ENCODE data around the gene ZNF580. TPM values are rescaled to one million over a fixed set of nuclear protein-coding genes. Genes with fewer than 3 reads are reported as not detected.
A peak's percentile ranks its signal among the peaks of the same experiment; 100 is the strongest.

The ZNF580 gene
- total RNA-seq, 1 experiment from 2014 or later, result 22.8 TPM

DNA sequence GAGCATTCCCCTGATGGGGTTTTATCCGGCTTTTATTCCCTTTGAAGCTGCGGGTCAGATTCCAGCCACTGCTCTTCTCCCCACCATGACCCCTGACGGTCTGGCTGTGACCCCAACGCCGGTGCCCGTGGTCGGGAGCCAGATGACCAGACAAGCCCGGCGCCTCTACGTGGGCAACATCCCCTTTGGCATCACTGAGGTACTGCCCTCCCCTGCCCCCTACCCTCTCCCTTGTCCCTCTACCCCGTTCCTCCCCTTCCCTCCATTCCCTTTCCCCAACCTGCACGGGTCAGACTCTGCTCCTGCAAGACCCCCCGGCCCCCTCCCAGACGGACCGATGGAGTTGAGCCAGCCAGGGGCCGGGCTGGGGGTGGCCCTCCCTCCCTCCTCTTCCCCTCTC, 20.2 kb downstream of the ZNF580 start:
- Histone ChIP-seq H3K27me3 (ENCODE audit: insufficient read depth, low read length) (no peaks in the 10 kb centered on the region), H4K91ac (ENCODE audit: insufficient read length, low read depth, low read length) (no peak overlapping the region), H2BK20ac (ENCODE audit: low read depth, low read length, poor library complexity, severe bottlenecking) (no peak overlapping the region), H3K18ac (ENCODE audit: insufficient read length, low read depth, low read length) (no peak overlapping the region), H3K27ac (ENCODE audit: insufficient read length, low read depth, low read length) (no peak overlapping the region), H3K79me1 (ENCODE audit: insufficient read depth, low read depth, low read length, poor library complexity, severe bottlenecking) (no peaks in the 10 kb centered on the region), H2BK120ac (ENCODE audit: low read depth, low read length, poor library complexity, severe bottlenecking) (no peak overlapping the region), H3K23me2 (ENCODE audit: insufficient read length, low read depth, low read length, poor library complexity, severe bottlenecking) (peaks cover 7% of the 10 kb centered on the region), H2AK5ac (ENCODE audit: insufficient read length, low read length) (no peak overlapping the region), H3K9ac (ENCODE audit: extremely low read depth, insufficient read length, low read length) (no peak overlapping the region), H3K9me3 (ENCODE audit: control insufficient read depth, low read depth, low read length) (no peaks in the 10 kb centered on the region), H3K79me2 (ENCODE audit: insufficient read depth, low read length) (peaks cover 45% of the 10 kb centered on the region), H3K4me1 (ENCODE audit: insufficient read depth, low read length) (peaks cover 7% of the 10 kb centered on the region; the same call in 1 of the 2 replicates), H3K4me2 (ENCODE audit: insufficient read depth, insufficient read length, low read length) (no peak overlapping the region), H3K23ac (ENCODE audit: insufficient read length, low read depth, low read length) (no peak overlapping the region), H3K56ac (ENCODE audit: insufficient read length, low read depth, low read length) (no peak overlapping the region), H2BK12ac (ENCODE audit: insufficient read length, low read depth, low read length) (no peak overlapping the region), H4K20me1 (ENCODE audit: control insufficient read depth, insufficient read depth, insufficient read length) (no peaks in the 10 kb centered on the region), H3K14ac (ENCODE audit: insufficient read depth, low read length) (no peak overlapping the region), H2BK15ac (ENCODE audit: low read depth, low read length) (no peak overlapping the region), H4K5ac (ENCODE audit: insufficient read length, low read depth, low read length) (no peak overlapping the region), H2AFZ (ENCODE audit: low read length) (no peak overlapping the region), H2BK5ac (ENCODE audit: insufficient read length, low read length) (no peak overlapping the region), H3T11ph (ENCODE audit: low read length) (no peak overlapping the region), H3K4ac (ENCODE audit: low read depth, low read length) (no peak overlapping the region), H4K8ac (replicated peaks; ENCODE audit: insufficient read length, low read depth, low read length) (no peak overlapping the region)
- Mint-ChIP-seq H3K9me3 (no peaks in the 10 kb centered on the region), H3K27ac (peak overlapping the region in 1 of 3 experiments; percentile 64; a peak in 3 of 7 replicates), H3K4me3 (no peak overlapping the region), H3K36me3 (ENCODE audit: insufficient read depth in 1 of 3, low read depth in 3 of 3) (peaks cover 58 to 84% (median 69%) of the 10 kb centered on the region in 3 experiments), H3K4me1 (peaks cover 21 to 26% of the 10 kb centered on the region in 2 experiments), H3K27me3 (ENCODE audit: low read depth) (no peaks in the 10 kb centered on the region)
- no peak for DNase-seq
- no CpG with 5 or more reads among the region's 16 CpGs for WGBS (ENCODE audit: extremely low coverage, insufficient read length, low lambda C conversion rate)
- TF ChIP-seq, protein P1, sequence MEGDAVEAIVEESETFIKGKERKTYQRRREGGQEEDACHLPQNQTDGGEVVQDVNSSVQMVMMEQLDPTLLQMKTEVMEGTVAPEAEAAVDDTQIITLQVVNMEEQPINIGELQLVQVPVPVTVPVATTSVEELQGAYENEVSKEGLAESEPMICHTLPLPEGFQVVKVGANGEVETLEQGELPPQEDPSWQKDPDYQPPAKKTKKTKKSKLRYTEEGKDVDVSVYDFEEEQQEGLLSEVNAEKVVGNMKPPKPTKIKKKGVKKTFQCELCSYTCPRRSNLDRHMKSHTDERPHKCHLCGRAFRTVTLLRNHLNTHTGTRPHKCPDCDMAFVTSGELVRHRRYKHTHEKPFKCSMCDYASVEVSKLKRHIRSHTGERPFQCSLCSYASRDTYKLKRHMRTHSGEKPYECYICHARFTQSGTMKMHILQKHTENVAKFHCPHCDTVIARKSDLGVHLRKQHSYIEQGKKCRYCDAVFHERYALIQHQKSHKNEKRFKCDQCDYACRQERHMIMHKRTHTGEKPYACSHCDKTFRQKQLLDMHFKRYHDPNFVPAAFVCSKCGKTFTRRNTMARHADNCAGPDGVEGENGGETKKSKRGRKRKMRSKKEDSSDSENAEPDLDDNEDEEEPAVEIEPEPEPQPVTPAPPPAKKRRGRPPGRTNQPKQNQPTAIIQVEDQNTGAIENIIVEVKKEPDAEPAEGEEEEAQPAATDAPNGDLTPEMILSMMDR (conservative IDR thresholded peaks at IDR 0.05), result no peak
